Measurements from ENCODE around the gene KLF13. TPM values are rescaled to one million over a fixed set of nuclear protein-coding genes. Genes with fewer than 3 reads are reported as not detected.

KLF13 gene
- total and polyA plus RNA-seq, 2 experiments from 2014 or later = 15.1 to 35.7 TPM

DNA sequence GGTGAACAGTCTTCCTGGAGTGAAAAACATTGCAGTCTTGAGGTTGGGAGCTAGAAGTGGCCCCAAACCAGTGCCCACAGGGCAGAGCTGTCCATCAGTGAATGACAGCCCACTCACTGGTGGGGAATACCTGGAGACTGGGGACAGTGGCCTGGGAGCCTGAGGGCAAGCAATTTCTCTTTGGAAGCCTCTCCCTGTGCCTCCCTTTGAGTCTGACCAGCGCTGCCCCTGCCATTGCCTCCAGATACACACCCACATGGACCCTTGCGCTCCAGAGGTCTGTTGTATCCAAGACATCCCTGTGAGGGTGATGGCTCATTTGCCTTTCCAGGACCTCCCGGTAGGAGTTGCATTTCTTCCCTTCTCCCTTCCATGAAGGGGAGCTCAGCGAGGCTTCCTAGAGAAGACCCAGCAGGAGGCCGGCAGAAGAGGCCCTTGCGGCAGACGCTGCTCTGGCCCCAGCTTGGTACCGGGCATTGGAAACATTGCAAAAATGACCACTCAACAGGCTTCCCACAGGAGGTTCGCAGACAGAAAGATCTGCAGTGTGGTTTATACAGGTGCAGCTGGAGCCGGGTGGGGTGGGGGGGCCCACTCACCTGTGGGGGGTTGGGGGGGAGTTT lies 38.5 kb downstream of the KLF13 start:
- H3K9me3 ChIP-seq (ENCODE audit: low read depth) = no peaks in the 10 kb centered on the region
- no peak for TF ChIP-seq CTCF (IDR thresholded peaks at IDR 0.05; ENCODE audit: low read depth, low read length)
- H3K27ac ChIP-seq = peak overlapping the region; percentile 17
- H3K27me3 ChIP-seq = no peaks in the 10 kb centered on the region
- no peaks in the 10 kb centered on the region for H3K36me3 ChIP-seq
- H3K4me1 ChIP-seq (ENCODE audit: low read depth) = peaks cover 69% of the 10 kb centered on the region
- no peak overlapping the region for H3K4me3 ChIP-seq
- no peak for DNase-seq (ENCODE audit: low read depth in 1 of 2, low spot score in 1 of 2)

DNA sequence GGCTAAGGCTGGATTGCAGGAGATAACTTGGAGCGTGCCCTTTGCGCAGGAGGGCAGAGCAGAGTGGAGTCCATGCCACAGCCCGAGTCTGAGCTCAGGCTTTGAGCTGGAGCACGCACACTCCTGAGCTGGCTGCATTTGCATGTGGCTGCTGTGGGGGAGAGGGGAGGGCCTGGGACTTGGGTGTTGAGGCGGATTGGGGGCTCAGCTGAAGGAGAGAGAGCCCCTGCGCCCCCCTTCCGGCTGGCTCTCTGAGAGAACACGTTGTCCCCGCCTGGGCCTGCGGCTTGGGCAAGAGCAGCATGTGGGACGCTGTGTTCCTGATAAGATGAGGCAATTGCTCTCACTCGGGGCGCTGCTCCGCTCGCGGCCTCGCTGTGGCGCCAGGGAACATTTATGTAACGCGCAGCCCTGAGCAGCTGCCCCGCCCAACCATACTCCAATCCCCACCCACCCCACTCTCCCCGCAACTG lies 39.1 kb downstream of the KLF13 start:
- peak; percentile 45 for TF ChIP-seq CTCF (IDR thresholded peaks at IDR 0.05; ENCODE audit: low read depth, low read length)
- peak; percentile 85 to 97 for DNase-seq (ENCODE audit: low read depth in 1 of 2, low spot score in 1 of 2)
- H3K36me3 ChIP-seq = no peaks in the 10 kb centered on the region
- H3K4me1 ChIP-seq (ENCODE audit: low read depth) = peaks cover 63% of the 10 kb centered on the region
- no peaks in the 10 kb centered on the region for H3K9me3 ChIP-seq (ENCODE audit: low read depth)
- H3K27me3 ChIP-seq = no peaks in the 10 kb centered on the region
- H3K4me3 ChIP-seq = no peak overlapping the region
- peak overlapping the region; percentile 17 for H3K27ac ChIP-seq

- Histone ChIP-seq H3K27ac (peak overlapping the region; percentile 15), H3K4me1 (ENCODE audit: low read depth) (peaks cover 57% of the 10 kb centered on the region), H3K27me3 (no peaks in the 10 kb centered on the region), H3K4me3 (no peak overlapping the region), H3K36me3 (no peaks in the 10 kb centered on the region), H3K9me3 (ENCODE audit: low read depth) (no peaks in the 10 kb centered on the region)
- peak; percentile 28 for TF ChIP-seq CTCF (IDR thresholded peaks at IDR 0.05; ENCODE audit: low read depth, low read length)
- DNase-seq (ENCODE audit: low read depth in 1 of 2, low spot score in 1 of 2) = peak in 1 of 2 donors; percentile 54
Measured at GRCh38 chr15:31366169-31366734, 39.6 kb downstream of the KLF13 start.

- no peak overlapping the region for H3K27ac ChIP-seq
- DNase-seq (ENCODE audit: low read depth in 1 of 2, low spot score in 1 of 2) = no peak
- H3K4me1 ChIP-seq (ENCODE audit: low read depth) = peaks cover 48% of the 10 kb centered on the region
- H3K27me3 ChIP-seq = no peaks in the 10 kb centered on the region
- H3K4me3 ChIP-seq = no peak overlapping the region
- H3K9me3 ChIP-seq (ENCODE audit: low read depth) = no peaks in the 10 kb centered on the region
- TF ChIP-seq CTCF (IDR thresholded peaks at IDR 0.05; ENCODE audit: low read depth, low read length) = no peak
- no peaks in the 10 kb centered on the region for H3K36me3 ChIP-seq
Measured at GRCh38 chr15:31367021-31367729, 40.5 kb downstream of the KLF13 start.

DNA sequence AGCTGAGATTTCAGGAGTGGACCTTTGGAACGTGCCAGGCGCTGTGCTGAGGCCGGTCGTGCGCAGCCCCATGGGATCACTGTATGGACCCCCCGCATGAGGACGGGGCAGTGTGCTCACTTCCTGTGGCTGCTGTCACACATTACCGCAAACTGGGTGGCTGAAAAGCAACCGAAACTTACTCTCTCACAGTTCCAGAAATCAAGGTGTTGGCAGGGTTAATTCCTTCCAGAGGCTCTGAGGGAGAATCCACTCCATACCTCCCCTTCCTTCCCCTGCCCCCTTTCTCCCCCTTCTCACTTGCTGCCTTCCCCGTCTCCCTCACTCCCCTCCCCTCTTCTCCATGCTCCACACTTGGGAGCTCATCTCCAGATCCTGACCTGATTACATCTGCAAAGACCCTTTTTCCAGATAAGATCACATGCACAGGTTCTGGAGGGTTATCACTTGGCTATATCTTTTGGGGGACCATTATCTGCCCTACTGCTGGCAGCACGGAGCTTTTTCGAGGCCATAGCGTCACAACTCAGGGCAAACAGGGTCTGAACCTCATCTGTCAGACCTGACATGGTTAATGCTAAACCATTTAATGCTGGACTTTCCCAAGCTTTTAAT lies 41.2 kb downstream of the KLF13 start:
- Histone ChIP-seq H3K4me3 (no peak overlapping the region), H3K4me1 (ENCODE audit: low read depth) (peaks cover 43% of the 10 kb centered on the region), H3K27ac (no peak overlapping the region), H3K9me3 (ENCODE audit: low read depth) (no peaks in the 10 kb centered on the region), H3K27me3 (no peaks in the 10 kb centered on the region), H3K36me3 (no peaks in the 10 kb centered on the region)
- TF ChIP-seq CTCF (IDR thresholded peaks at IDR 0.05; ENCODE audit: low read depth, low read length) = no peak
- DNase-seq (ENCODE audit: low read depth in 1 of 2, low spot score in 1 of 2) = no peak

Data from cardiac muscle cell (in vitro differentiated cells and primary cell).